OCI-LY3 (cell line): ENCODE data around the gene PACS2.

ENCODE experiments used
- CTCF ChIP-seq: fragments of 200-600, 300-600 bp; sonication (generic); IDR thresholded peaks from 2 replicates; pipeline ENCODE4 v1.5.1; 2014; ENCODE audit warnings: antibody characterized with exemption, low read length, low read depth
- EZH2phosphoT487 ChIP-seq: fragments of 200-600 bp; shearing (Covaris generic); IDR thresholded peaks from 2 replicates; pipeline ENCODE4 v1.6.1; 2018; ENCODE audit warnings: antibody characterized with exemption, mixed run types, low read depth

- TF ChIP-seq CTCF = no peak
- no peak for TF ChIP-seq EZH2phosphoT487
Measured at GRCh38 chr14:105420974-105421674, 106.6 kb downstream of the PACS2 start.
